Transverse colon (tissue), 4 donors: Measurements from ENCODE around the gene EID2B. TPM values are rescaled to one million over a fixed set of nuclear protein-coding genes. Genes with fewer than 3 reads are reported as not detected.

Experiments
- DNase-seq: peaks from one replicate; pipeline ENCODE4 v3.0.0-alpha.2; 2019
- H3K27ac ChIP-seq, 4 donors: fragments of 200-600 bp; sonication (generic); 2 replicates each; pipeline ENCODE4 v1.5.1; 2016 to 2018; ENCODE audit warnings: inconsistent platforms in 4 of 4
- H3K27me3 ChIP-seq: fragments of 200-600 bp; sonication (generic); 2 replicates; pipeline ENCODE4 v1.5.1; 2017; ENCODE audit warnings: inconsistent platforms
- H3K36me3 ChIP-seq, 4 donors: fragments of 200-600 bp; sonication (generic); 2 replicates each; pipeline ENCODE4 v1.5.1; 2017 to 2019; ENCODE audit warnings: inconsistent platforms in 4 of 4
- H3K4me1 ChIP-seq, 4 donors: fragments of 200-600 bp; sonication (generic); 2 replicates each; pipeline ENCODE4 v1.5.1; 2017 to 2020; ENCODE audit warnings: inconsistent platforms in 4 of 4
- H3K4me3 ChIP-seq, 4 donors: fragments of 200-600 bp; sonication (generic); 1 replicate in 1 of 4; 2 replicates in 3 of 4; pipeline versions ENCODE4 v1.5.1 to v1.6.1; 2017 to 2019; ENCODE audit warnings: inconsistent platforms in 4 of 4
- H3K9me3 ChIP-seq, 2 donors: fragments of 200-600 bp; sonication (generic); 2 replicates each; pipeline ENCODE4 v1.5.1; 2017 to 2019; ENCODE audit warnings: inconsistent platforms in 2 of 2
- CTCF ChIP-seq, 5 experiments: fragments of 200-600 bp in 3 of 5; fragments of 450-650 bp in 2 of 5; sonication (generic) in 3 of 5; IDR thresholded peaks; 1 replicate in 2 of 5; 2 replicates in 3 of 5; pipeline ENCODE4 v1.5.1; 2016 to 2017; ENCODE audit warnings: antibody characterized with exemption in 5 of 5, inconsistent platforms in 3 of 5, mild to moderate bottlenecking in 2 of 5, moderate library complexity in 1 of 5
- EP300 ChIP-seq: sonication (generic); formaldehyde crosslinking; IDR thresholded peaks from one replicate; pipeline ENCODE4 v1.6.1; 2017; ENCODE audit warnings: antibody characterized with exemption, low read depth
- POLR2A ChIP-seq: fragments of 450-650 bp; IDR thresholded peaks from one replicate; pipeline ENCODE4 v1.6.1; 2016; ENCODE audit warnings: antibody characterized with exemption, mild to moderate bottlenecking, moderate library complexity
- POLR2AphosphoS5 ChIP-seq, 3 donors: sonication (generic); formaldehyde crosslinking; IDR thresholded peaks; one replicate each; pipeline ENCODE4 v1.6.1; 2016; ENCODE audit warnings: antibody characterized with exemption in 3 of 3
- WGBS, 2 donors: methylation state at CpG; one replicate each; pipeline ENCODE4 v1.1.5; 2018; ENCODE audit warnings: low coverage in 1 of 2; 5-methylcytosine and 5-hydroxymethylcytosine counted together
- in situ Hi-C, 4 donors: fragments of 200-750 bp; cut with MboI; loops; one replicate each; pipeline versions ENCODE4 v1.15.0 to v1.15.1; 2017; ENCODE audit warnings: low sequenced_read_pairs in 3 of 4, low pct_ligation_motif_present in 1 of 4, low pct_unique_long_range_greater_than_20kb in 1 of 4
- intact Hi-C: fragments of 100-400 bp; cut with DNase I; formaldehyde crosslinking; loops from one replicate; pipeline ENCODE4 v1.15.1; 2023; ENCODE audit warnings: low total_unique reads
- total RNA-seq, 4 donors: library from RNA; depleted of rRNA; stranded (reverse); fragments of >200 nt; gene quantifications; one replicate each; pipeline ENCODE4 v1.1.0, GENCODE V29; 2016

The EID2B gene
- total RNA-seq, 4 donors from 2014 or later = 1.00 to 1.5 (median 1.3) TPM

- WGBS, 2 donors = 44 to 75% methylated on average over 2 to 4 of the region's 4 CpGs
- Histone ChIP-seq H3K36me3 (no peaks in the 10 kb centered on the region), H3K27ac (no peak overlapping the region), H3K27me3 (no peaks in the 10 kb centered on the region), H3K9me3 (no peaks in the 10 kb centered on the region), H3K4me1 (peaks cover 0 to 9% (median 0%) of the 10 kb centered on the region in 4 donors), H3K4me3 (no peak overlapping the region)
- DNase-seq = no peak
- in situ Hi-C loops = loop anchor here (10.0 kb wide), 2 partner anchors 110 to 120 kb away; no protein-coding TSS in a partner anchor
- intact Hi-C loops = loop anchor here (5.0 kb wide), 1 partner anchor 117 kb away; no protein-coding TSS in a partner anchor
- TF ChIP-seq POLR2AphosphoS5 (IDR thresholded peaks at IDR 0.05) (no peak), EP300 (no peak), POLR2A (no peak), CTCF (IDR thresholded peaks at IDR 0.05) (no peak)
Measured at GRCh38 chr19:39554701-39555311, 22.2 kb upstream of the EID2B start.

GRCh38 chr19:39553082-39553652 lies 20.5 kb upstream of the EID2B start:
- Histone ChIP-seq H3K36me3 (no peaks in the 10 kb centered on the region), H3K4me1 (peaks cover 0 to 7% (median 0%) of the 10 kb centered on the region in 4 donors), H3K9me3 (no peaks in the 10 kb centered on the region), H3K27ac (no peak overlapping the region), H3K27me3 (no peaks in the 10 kb centered on the region), H3K4me3 (no peak overlapping the region)
- 58 to 76% methylated on average over 4 to 7 of the region's 7 CpGs for WGBS, 2 donors
- in situ Hi-C loops (loop anchor here (10.0 kb wide), 2 partner anchors 112 to 122 kb away; no protein-coding TSS in a partner anchor), intact Hi-C loops (loop anchor here (5.0 kb wide), 1 partner anchor 119 kb away; no protein-coding TSS in a partner anchor)
- DNase-seq = no peak
- TF ChIP-seq POLR2A (no peak), CTCF (IDR thresholded peaks at IDR 0.05) (no peak), EP300 (no peak), POLR2AphosphoS5 (IDR thresholded peaks at IDR 0.05) (no peak)

- no peak overlapping the region for H3K4me3 ChIP-seq
- H3K9me3 ChIP-seq = no peaks in the 10 kb centered on the region
- no peak overlapping the region for H3K27ac ChIP-seq
- no peak for TF ChIP-seq POLR2A
- TF ChIP-seq CTCF (IDR thresholded peaks at IDR 0.05) = no peak
- TF ChIP-seq POLR2AphosphoS5 (IDR thresholded peaks at IDR 0.05) = no peak
- TF ChIP-seq EP300 = no peak
- peaks cover 6% of the 10 kb centered on the region for H3K27me3 ChIP-seq
- no peaks in the 10 kb centered on the region for H3K4me1 ChIP-seq
- no peaks in the 10 kb centered on the region for H3K36me3 ChIP-seq
- WGBS, 2 donors = 74 to 77% methylated on average over 4 to 5 of the region's 5 CpGs
- intact Hi-C loops (loop anchor here (5.0 kb wide), 1 partner anchor 122 kb away; no protein-coding TSS in a partner anchor), in situ Hi-C loops (loop anchor here (10.0 kb wide), 2 partner anchors 115 to 125 kb away; no protein-coding TSS in a partner anchor)
- no peak for DNase-seq
Measured at GRCh38 chr19:39550197-39550596, 17.5 kb upstream of the EID2B start.

GRCh38 chr19:39546599-39546998 lies 13.9 kb upstream of the EID2B start:
- H3K36me3 ChIP-seq = no peaks in the 10 kb centered on the region
- no peak for TF ChIP-seq CTCF (IDR thresholded peaks at IDR 0.05)
- no peak overlapping the region for H3K27ac ChIP-seq
- peaks cover 6% of the 10 kb centered on the region for H3K27me3 ChIP-seq
- in situ Hi-C loops = loop anchor here (25.0 kb wide), 3 partner anchors 109 to 434 kb away; partner anchors contain the start of genes GMFG (in 2 of the 4), SAMD4B (in 2 of the 4), RPS16 (in 1 of the 4) and SUPT5H (in 1 of the 4)
- 34 to 43% methylated on average over 4 to 8 of the region's 8 CpGs for WGBS, 2 donors
- H3K4me1 ChIP-seq = no peaks in the 10 kb centered on the region
- DNase-seq = no peak
- H3K9me3 ChIP-seq = no peaks in the 10 kb centered on the region
- intact Hi-C loops = no loop called here
- H3K4me3 ChIP-seq = no peak overlapping the region
